D341Med (cell line): Measurements from ENCODE around the gene STRIP1.

Experiments used
- DNase-seq: peaks from one replicate; pipeline ENCODE4 v3.0.0; 2012; ENCODE audit warnings: low spot score

STRIP1 gene

DNA sequence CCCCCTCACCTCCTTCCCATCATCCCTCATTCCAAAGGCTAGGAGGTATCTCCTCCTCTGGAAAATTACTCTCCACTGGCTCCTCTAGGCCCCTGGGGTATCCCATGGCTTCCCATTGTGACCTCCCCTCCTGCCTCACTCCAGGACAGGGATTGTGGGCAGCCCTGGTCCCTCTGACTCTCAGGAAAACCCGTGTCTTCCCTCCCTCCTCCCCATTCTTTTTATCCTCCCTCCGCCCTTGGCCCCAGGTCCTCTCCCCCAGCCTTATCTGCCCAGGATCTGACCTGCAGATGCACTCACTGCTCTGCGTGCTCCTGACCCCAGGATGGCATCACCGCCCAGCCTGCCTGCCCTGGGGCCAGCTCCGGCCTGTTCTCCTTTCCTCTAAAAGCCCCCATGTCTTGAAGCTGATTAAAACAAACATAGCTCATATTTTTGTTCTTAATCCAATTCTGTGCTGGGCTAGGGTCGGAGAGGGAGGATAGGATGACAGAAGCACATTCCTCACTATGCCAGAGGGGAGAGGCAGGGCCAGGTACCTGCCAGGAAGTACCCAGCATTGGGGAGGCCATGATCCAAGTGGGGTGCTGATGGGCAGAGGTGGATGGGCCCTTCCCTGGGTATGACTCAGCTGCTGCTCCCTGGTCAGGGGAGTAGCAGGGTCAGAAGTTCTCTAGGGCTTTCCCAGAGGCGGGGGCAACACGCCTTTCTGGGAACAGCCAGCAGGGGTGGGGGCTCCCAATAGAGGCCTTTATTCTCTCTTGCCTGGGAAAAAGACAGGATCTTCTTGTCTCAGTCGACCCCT, 64.0 kb downstream of the STRIP1 start:
- DNase-seq = no peak

DNA sequence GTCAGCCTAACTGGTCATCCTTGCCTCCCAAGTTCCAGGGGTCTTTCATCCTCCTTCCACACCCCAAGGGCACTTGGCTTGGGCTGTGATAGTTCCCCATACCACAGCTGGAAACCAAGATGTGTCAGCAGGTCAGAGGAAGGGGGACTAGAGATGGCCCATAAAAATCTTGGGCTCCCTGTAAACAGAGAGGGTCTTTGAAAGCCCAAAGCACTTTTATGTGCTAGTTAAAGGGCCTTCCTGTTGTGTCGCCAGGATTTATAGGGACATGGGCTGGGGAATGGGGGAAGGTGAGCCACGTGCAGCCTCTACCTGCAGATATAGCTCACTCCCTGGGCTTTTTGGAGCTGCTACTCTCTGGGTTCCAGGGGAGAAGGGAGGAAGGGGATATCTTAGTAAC, 65.9 kb downstream of the STRIP1 start:
- DNase-seq = no peak

GRCh38 chr1:110102081-110102480, 67.7 kb downstream of the STRIP1 start:
- DNase-seq = no peak
